GM21528 (cell line): ENCODE data around the gene DGKE.
A peak's percentile ranks its signal among the peaks of the same experiment; 100 is the strongest.

ENCODE experiments used
- ATAC-seq: cut with Tn5 transposase; IDR thresholded peaks from one replicate; pipeline ENCODE4 v1.9.1; 2021; ENCODE audit warnings: mild to moderate bottlenecking, moderate library complexity; ENCODE audit not compliant: unreplicated experiment, low FRiP score

Gene DGKE

DNA sequence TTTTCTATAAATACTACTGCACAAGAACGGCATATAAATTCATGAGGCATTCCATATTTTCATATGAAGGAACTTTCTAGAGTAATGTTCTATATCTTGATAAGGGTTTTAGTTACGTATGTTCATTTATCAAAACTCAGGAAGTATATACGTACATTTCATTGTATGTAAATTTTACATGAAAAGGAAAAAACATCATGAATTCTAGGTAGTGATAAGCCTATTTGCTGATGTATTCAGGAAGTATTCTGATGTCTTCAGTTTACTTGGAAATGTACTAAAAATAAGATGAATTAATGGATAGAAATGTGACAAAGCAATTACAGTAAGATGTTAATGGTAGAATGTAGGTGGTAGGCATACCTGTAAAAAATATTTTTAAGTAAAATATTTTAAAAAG lies 4.7 kb downstream of the DGKE start:
- ATAC-seq: no peak

DNA sequence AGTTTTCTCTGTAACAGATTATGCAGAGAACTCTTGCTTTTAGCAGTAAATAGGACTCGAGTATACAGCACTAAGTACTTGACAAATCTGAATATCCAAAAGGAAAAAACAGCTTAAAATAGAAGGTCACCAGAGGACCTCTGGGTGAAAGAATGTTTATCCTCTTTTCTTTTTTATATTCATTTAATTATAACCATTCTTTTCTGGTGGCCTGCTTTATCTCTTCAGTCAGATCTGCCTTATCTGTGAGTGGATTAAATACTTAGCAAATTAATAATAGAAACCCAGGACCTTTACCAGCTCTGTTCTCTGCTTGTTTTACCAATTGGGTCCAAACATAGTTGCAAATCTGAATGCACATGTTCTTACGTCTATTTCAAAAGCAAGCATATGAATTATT lies 8.6 kb downstream of the DGKE start:
- no peak for ATAC-seq

DNA sequence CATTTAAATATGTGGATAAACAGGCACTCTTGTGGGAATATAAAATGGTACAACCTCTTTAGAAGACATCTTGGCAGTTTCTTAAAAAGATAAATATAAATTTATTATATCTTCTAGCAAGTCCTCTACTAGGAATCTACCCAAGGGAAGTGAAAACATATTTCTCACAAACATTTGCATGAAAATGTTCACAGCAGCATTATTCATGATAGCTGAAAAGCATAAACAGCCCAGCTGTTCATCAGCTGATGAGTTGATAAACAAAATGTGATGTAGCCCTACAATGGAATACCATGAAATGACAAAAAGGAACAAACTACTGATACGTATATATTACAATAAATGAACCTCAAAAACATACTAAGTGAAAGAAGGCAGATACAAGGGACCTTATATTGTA lies 12.0 kb downstream of the DGKE start:
- peak; percentile 64 for ATAC-seq

- ATAC-seq: no peak
Measured at GRCh38 chr17:56847106-56847505, 13.2 kb downstream of the DGKE start.

- ATAC-seq: no peak
Measured at GRCh38 chr17:56849131-56849530, 15.2 kb downstream of the DGKE start.

DNA sequence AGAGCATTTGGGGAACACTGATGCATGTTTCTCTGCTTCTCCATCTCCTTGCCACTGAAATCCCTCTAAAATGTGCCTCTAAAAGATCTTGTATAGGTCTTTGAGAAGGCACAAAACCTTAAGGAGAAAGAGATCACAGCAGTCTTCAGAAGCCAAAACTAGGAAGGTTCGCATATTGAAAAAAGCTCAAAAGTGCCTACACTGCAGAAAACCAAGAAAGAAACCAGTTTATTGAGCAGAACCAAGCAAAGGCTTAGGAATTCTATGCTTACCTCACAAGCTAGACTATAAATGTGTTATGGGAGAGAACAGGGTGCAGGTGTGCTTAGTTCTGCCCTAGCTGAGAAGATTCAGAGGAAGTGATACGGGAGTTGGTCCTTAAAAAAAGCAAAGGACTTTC lies 16.6 kb downstream of the DGKE start:
- ATAC-seq: no peak

DNA sequence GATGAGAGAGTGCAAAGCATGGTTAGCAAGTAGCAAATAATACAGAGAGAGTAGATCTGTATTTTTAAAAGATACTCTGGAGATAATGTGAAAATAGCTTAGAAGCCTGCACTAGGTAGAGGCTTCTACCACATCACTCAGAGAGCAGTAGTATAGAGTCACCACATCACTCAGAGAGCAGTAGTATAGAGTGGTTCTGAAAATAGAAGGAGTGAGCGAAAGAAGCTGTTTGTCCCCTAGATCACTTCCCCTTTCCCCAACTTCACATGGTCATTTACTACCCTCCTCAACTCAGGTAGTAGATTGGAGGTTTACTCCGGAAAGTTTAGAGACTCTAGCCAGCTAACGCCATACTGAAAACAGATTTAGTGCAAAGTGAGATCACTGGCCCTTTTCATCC lies 17.1 kb downstream of the DGKE start:
- no peak for ATAC-seq

DNA sequence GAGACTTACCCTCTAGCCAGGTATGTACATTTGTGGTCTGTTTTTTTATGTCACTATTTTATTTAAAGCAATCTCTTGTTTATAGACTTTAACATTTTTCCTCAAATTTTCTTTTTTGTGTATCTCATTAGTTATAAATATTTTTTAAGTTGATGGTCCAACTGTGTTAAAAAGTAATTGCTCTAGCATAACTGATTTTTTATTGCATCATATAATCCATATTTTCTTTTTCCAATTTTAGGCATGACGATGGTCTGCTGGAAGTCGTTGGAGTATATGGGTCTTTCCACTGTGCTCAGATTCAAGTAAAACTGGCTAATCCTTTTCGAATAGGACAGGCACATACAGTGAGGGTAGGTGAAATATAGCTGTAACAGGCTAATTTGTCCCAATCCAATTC lies 27.9 kb downstream of the DGKE start:
- ATAC-seq: no peak

GRCh38 chr17:56863974-56864373 lies 30.0 kb downstream of the DGKE start:
- no peak for ATAC-seq

DNA sequence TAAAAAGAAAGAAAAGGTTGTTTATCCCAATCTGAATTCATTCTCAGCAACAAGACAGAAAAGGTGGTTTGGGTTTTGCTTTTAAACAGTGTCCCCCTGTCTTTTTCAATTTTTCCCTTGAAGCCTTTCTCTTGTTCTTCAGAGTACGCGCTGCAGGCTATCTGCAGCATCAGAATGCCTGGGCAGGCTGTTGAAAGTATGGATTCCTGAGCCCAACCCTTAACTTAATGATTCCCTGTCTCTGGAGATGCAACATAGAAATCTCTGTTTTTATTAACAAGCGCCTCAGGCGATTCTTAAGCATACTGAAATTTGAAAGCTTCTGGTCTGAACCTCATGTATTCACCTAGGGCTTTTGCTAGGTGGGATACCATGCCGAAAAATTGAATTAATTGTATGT lies 32.1 kb downstream of the DGKE start:
- no peak for ATAC-seq

GRCh38 chr17:56866496-56866895 lies 32.5 kb downstream of the DGKE start:
- ATAC-seq: no peak

GRCh38 chr17:56867948-56868376 lies 34.0 kb downstream of the DGKE start:
- no peak for ATAC-seq

- ATAC-seq: no peak
Measured at GRCh38 chr17:56868716-56869115, 34.8 kb downstream of the DGKE start.

GRCh38 chr17:56870081-56870651 lies 36.2 kb downstream of the DGKE start:
- ATAC-seq: peak; percentile 67

- no peak for ATAC-seq
Measured at GRCh38 chr17:56876766-56877179, 42.8 kb downstream of the DGKE start.

- ATAC-seq: no peak
Measured at GRCh38 chr17:56879280-56879679, 45.3 kb downstream of the DGKE start.

DNA sequence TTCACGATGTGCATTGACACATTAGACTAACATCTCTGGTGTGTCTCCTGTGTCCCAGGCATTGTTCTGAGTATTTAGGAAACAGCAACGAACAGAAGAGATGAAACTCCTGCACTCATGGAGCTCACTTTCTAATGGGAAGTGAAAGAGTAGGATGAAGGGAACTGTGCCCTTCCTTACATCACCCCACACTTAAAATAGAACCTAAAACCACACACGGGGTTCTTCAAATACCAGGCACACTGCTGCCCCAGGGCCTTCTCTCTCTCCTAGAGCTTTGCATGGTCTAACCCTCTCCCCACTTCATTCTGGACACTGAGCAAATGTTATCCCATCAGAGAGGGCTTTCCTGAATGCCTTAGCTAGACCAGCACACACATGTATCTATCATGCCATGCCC lies 46.2 kb downstream of the DGKE start:
- no peak for ATAC-seq

- no peak for ATAC-seq
Measured at GRCh38 chr17:56880571-56880970, 46.6 kb downstream of the DGKE start.

DNA sequence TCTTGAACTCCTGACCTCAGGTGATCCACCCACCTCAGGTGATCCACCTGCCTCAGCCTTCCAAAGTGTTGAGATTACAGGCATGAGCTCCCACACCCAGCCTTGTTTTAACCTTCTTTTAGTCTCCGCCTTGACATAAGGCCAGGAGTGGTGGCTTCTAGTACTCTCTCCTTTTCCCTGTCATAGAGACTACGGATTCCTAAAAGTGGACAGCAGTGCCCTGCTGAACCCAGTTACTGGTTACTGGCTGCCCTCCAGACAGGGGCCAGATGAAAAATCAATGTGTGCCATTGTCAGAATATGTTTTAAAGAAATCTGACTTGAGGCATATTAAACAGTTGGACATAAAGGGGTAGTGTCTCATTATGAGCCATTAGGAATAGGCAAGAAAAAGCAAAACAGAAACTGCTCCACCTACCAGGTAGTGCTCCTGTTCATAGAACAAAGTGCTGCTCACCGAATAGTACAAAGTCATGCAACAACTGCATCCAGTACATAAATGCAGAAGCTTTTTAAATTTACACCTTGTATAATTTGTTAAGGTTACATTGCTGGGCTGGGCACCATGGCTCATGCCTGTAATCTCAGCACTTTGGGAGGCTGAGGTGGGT lies 47.8 kb downstream of the DGKE start:
- no peak for ATAC-seq

DNA sequence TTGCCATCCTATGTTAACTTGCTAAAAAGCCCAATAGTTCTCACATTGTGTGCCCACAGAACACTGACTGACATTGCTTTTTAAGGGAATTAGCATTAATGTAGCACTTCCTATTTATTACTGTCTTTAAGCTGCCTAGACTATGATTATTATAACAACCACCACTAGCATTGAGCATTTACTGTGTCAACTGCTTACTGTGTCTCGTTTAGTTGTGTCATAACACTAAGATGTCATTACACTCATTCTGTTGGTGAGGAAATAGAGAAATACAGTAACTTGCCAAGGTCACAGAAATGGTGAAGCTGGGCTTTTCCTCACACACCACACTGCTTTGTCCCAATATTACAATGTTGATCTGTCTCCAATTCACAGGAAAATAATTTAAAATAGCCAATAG lies 49.7 kb downstream of the DGKE start:
- no peak for ATAC-seq

DNA sequence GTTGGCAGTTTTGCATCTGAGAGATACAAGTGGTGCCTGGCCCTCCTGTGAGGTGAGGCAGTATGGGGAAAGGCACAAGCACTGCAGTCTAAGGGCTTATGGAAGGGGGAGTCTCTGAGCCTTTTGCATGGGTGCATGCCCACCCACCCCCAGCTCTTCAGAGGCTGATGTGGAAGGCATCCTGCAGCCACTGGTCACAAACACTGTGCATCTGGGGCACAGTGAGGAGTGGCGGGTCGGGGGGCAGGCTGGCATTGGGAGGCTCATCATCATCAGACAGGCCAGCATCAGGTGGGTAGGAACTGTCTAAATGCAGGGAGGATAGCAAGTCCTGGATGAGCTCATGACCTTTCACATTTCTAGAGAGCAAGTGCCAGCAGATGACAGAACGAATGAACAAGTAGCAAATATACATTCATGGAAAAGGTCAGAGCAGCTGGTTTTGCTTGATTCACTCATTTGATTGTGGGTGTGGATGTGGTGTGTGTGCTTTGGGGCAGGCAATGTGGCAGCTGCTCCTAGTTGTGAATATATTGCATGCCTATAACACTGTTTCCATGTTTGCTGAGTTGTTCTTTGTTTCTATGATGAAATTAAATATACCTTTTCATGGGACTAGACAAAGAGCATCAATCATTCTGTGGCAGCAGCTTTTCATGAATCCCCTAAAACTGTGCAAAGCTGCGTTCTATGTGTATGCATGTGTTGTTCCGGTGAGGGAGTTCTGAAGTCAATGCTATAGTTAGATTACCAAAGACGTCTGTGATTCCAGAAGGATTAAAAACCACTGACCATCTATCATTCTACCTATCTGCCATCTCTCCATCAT lies 50.7 kb downstream of the DGKE start:
- no peak for ATAC-seq

- no peak for ATAC-seq
Measured at GRCh38 chr17:56885312-56885657, 51.3 kb downstream of the DGKE start.
